ENCODE measurements around the gene AP4M1. TPM values are rescaled to one million over a fixed set of nuclear protein-coding genes. Genes with fewer than 3 reads are reported as not detected.

The AP4M1 gene
- total and polyA plus RNA-seq, 10 of the 15 experiments (the other 5 are each of a cell fraction or from before 2014, with no cell fraction given), result 0.77 to 16.1 (median 13.0) TPM

- TF ChIP-seq RFX5 (IDR thresholded peaks at IDR 0.05; ENCODE audit: low read depth, low read length) (peak; percentile 71; the same call in 1 of the 2 replicates), GATAD2B (conservative IDR thresholded peaks at IDR 0.05; ENCODE audit: low read depth) (peak; percentile 16; the same call in 1 of the 2 replicates), SUZ12 (IDR thresholded peaks at IDR 0.05; ENCODE audit: unreplicated experiment) (no peak), TBL1XR1 (IDR thresholded peaks at IDR 0.05; ENCODE audit: low read depth, low read length) (no peak; the same call in 1 of the 2 replicates), RBBP5 (conservative IDR thresholded peaks at IDR 0.05) (no peak), NRF1 (conservative IDR thresholded peaks at IDR 0.05; ENCODE audit: low read depth, low read length) (peak; percentile 73), RELB (IDR thresholded peaks at IDR 0.05; ENCODE audit: low read depth) (no peak), SRF (IDR thresholded peaks at IDR 0.05; ENCODE audit: low read depth in 2 of 2, low read length in 2 of 2) (peak; percentile 79 to 89; a peak in 3 of 4 replicates), MXI1 (IDR thresholded peaks at IDR 0.05; ENCODE audit: low read depth, low read length) (no peak), HDAC2 (IDR thresholded peaks at IDR 0.05) (no peak), POU2F2 (IDR thresholded peaks at IDR 0.05; ENCODE audit: borderline replicate concordance, low read depth, low read length) (peak; percentile 73), MEF2A (IDR thresholded peaks at IDR 0.05; ENCODE audit: insufficient read depth, low read depth, low read length) (no peak), HDGF (IDR thresholded peaks at IDR 0.05) (peak; percentile 94; the same call in 1 of the 2 replicates), PML (IDR thresholded peaks at IDR 0.05; ENCODE audit: low read length) (peak; percentile 84; the same call in 1 of the 2 replicates), BHLHE40 (IDR thresholded peaks at IDR 0.05; ENCODE audit: borderline replicate concordance in 1 of 2, low read depth in 2 of 2, low read length in 1 of 2) (peak; percentile 96 to 98), SIN3A (IDR thresholded peaks at IDR 0.05; ENCODE audit: low read depth, low read length) (no peak), CHD1 (IDR thresholded peaks at IDR 0.05; ENCODE audit: low read depth, low read length) (0 out of 2 replicates have a peak, but pooled peaks have one; percentile 33), PKNOX1 (IDR thresholded peaks at IDR 0.05) (peak; percentile 98), CHD4 (IDR thresholded peaks at IDR 0.05) (no peak), ATF7 (IDR thresholded peaks at IDR 0.05; ENCODE audit: low read depth) (no peak), RUNX3 (IDR thresholded peaks at IDR 0.05; ENCODE audit: low read length) (peak; percentile 54; the same call in 1 of the 2 replicates), SMAD5 (IDR thresholded peaks at IDR 0.05; ENCODE audit: low read depth) (peak; percentile 49; the same call in 1 of the 2 replicates), E2F8 (IDR thresholded peaks at IDR 0.05; ENCODE audit: low read depth, partially characterized antibody) (no peak), ZSCAN29 (IDR thresholded peaks at IDR 0.05) (no peak), MTA3 (IDR thresholded peaks at IDR 0.05; ENCODE audit: borderline replicate concordance, low read length) (no peak)
These were observed 47.3 kb downstream of the AP4M1 start, which contains the start of gene LAMTOR4 (continued) for GRCh38 chr7:100148559-100149328.
